Uterus (tissue), 2 donors: ENCODE measurements around the gene HMGCS2.

Experiments used
- POLR2A ChIP-seq, 2 donors: fragments of 450-650 bp; IDR thresholded peaks; one replicate each; pipeline ENCODE4 v1.6.1; 2016; ENCODE audit warnings: antibody characterized with exemption in 2 of 2, mild to moderate bottlenecking in 1 of 2, moderate library complexity in 1 of 2
- TF ChIP-seq, protein P1 (sequence below), 4 experiments: fragments of 200-600 bp in 2 of 4; fragments of 450-650 bp in 2 of 4; sonication (generic) in 2 of 4; IDR thresholded peaks; one replicate each; pipeline ENCODE4 v1.5.1; 2016 to 2019; ENCODE audit warnings: antibody characterized with exemption in 4 of 4, mild to moderate bottlenecking in 2 of 4, moderate library complexity in 1 of 4

- TF ChIP-seq, protein P1, sequence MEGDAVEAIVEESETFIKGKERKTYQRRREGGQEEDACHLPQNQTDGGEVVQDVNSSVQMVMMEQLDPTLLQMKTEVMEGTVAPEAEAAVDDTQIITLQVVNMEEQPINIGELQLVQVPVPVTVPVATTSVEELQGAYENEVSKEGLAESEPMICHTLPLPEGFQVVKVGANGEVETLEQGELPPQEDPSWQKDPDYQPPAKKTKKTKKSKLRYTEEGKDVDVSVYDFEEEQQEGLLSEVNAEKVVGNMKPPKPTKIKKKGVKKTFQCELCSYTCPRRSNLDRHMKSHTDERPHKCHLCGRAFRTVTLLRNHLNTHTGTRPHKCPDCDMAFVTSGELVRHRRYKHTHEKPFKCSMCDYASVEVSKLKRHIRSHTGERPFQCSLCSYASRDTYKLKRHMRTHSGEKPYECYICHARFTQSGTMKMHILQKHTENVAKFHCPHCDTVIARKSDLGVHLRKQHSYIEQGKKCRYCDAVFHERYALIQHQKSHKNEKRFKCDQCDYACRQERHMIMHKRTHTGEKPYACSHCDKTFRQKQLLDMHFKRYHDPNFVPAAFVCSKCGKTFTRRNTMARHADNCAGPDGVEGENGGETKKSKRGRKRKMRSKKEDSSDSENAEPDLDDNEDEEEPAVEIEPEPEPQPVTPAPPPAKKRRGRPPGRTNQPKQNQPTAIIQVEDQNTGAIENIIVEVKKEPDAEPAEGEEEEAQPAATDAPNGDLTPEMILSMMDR (IDR thresholded peaks at IDR 0.05): no peak
- no peak for TF ChIP-seq POLR2A (IDR thresholded peaks at IDR 0.05)
Observed at GRCh38 chr1:119773711-119774241, 5.1 kb upstream of the HMGCS2 start.
